DOHH2 (cell line): ENCODE measurements around the gene NAA35.

Source experiments
- EZH2phosphoT487 ChIP-seq: fragments of 200-600 bp; sonication (generic); IDR thresholded peaks from 2 replicates; pipeline ENCODE4 v1.6.1; 2017; ENCODE audit warnings: borderline replicate concordance, mild to moderate bottlenecking, antibody characterized with exemption, low read length, moderate library complexity, mixed read lengths
- TF ChIP-seq, protein P1 (sequence below): fragments of 200-600 bp; sonication (generic); IDR thresholded peaks from one replicate; pipeline ENCODE4 v1.5.1; 2014; ENCODE audit warnings: antibody characterized with exemption, mild to moderate bottlenecking, low read depth, low read length; ENCODE audit not compliant: poor library complexity, severe bottlenecking

DNA sequence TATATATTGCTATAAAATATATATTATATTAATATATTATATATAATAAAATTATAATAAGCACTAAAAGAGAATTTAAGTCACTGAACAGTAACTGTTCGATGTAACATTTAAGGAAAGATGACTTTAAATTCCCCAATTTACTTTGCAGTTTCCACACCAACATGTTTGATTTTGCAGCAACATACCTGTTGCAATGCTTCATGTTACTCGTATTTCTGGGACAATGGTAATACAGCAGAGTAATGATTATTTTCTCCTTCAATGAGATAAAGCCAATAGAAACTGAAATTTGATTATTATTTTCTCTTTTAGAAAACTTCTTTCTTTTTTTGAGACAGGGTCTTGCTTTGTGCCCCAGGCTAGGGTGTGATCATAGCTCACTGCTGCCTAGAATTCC lies 9.5 kb upstream of the NAA35 start:
- TF ChIP-seq, protein P1, sequence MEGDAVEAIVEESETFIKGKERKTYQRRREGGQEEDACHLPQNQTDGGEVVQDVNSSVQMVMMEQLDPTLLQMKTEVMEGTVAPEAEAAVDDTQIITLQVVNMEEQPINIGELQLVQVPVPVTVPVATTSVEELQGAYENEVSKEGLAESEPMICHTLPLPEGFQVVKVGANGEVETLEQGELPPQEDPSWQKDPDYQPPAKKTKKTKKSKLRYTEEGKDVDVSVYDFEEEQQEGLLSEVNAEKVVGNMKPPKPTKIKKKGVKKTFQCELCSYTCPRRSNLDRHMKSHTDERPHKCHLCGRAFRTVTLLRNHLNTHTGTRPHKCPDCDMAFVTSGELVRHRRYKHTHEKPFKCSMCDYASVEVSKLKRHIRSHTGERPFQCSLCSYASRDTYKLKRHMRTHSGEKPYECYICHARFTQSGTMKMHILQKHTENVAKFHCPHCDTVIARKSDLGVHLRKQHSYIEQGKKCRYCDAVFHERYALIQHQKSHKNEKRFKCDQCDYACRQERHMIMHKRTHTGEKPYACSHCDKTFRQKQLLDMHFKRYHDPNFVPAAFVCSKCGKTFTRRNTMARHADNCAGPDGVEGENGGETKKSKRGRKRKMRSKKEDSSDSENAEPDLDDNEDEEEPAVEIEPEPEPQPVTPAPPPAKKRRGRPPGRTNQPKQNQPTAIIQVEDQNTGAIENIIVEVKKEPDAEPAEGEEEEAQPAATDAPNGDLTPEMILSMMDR = no peak
- no peak for TF ChIP-seq EZH2phosphoT487
